ENCODE measurements around the gene ZNF593. TPM values are rescaled to one million over a fixed set of nuclear protein-coding genes. Genes with fewer than 3 reads are reported as not detected.
A peak's percentile ranks its signal among the peaks of the same experiment; 100 is the strongest.

ZNF593 gene
- total and polyA plus RNA-seq, 11 donors, result 13.7 to 147 (median 22.6) TPM

DNA sequence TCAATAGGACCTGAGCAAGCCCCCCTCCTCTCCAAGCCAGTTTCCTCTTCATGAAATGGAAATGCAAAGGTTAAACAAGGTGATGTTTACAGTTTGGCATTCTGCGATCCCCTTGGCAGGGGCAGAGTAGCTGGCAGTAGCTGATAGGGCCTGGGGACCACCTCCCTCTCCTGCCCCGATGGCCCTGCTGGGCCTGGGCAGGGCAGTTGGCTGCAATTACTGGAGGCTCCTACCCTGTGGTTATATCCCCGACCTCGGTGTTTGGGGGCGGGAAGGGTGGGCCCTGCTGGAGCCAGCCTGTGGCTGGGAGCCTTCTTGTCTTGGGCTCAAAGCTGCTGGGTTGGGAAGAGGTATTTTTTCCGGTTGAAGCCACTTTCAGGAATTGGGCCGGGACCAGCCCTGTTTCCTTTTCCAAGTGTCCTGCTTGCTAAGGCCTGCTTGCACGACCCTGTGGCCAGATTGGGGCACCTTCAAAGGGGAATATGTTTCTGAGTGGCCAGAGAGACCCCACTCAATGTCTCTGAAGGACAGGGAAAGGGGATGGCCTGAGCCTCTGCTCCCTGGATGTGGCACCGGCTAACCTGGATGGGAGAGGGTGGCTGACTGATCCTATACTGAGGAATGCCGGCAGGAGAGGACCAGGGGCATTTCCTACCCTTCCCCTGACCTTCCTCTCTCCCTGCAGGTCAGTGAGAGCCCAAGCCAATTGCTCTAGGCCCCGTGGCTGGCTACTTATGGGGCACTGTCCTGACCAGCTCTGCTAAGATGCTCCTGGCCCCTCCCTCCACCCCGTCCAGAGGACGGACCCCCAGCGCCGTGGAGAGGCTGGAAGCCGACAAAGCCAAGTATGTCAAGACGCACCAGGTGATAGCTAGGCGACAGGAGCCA lies 8.9 kb upstream of the ZNF593 start:
- peak in 1 of 5 donors; percentile 51 for DNase-seq
- intact Hi-C loops (cut with DNase I), result loop anchor here in 9 of 10 donors (5.0 to 10.0 kb wide), 6 partner anchors 48 to 256 kb away; partner anchors contain the start of genes CEP85 (in 1 of the 9), PDIK1L (in 1 of the 9) and STMN1 (in 1 of the 9)
- Histone ChIP-seq H3K36me3 (no peaks in the 10 kb centered on the region), H3K4me3 (peak overlapping the region; percentile 34 to 73 (median 60)), H3K4me1 (peaks cover 6 to 85% (median 46%) of the 10 kb centered on the region in 12 donors), H3K9me3 (no peaks in the 10 kb centered on the region), H3K27ac (peak overlapping the region; percentile 74 to 99 (median 90)), H3K27me3 (peaks cover 0 to 43% (median 0%) of the 10 kb centered on the region in 9 donors)
- peak; percentile 4 to 23 (median 8) for ATAC-seq
- 18 to 25% (median 20%) methylated on average over 11 to 18 of the region's 18 CpGs for WGBS, 4 donors
- TF ChIP-seq, protein P1, sequence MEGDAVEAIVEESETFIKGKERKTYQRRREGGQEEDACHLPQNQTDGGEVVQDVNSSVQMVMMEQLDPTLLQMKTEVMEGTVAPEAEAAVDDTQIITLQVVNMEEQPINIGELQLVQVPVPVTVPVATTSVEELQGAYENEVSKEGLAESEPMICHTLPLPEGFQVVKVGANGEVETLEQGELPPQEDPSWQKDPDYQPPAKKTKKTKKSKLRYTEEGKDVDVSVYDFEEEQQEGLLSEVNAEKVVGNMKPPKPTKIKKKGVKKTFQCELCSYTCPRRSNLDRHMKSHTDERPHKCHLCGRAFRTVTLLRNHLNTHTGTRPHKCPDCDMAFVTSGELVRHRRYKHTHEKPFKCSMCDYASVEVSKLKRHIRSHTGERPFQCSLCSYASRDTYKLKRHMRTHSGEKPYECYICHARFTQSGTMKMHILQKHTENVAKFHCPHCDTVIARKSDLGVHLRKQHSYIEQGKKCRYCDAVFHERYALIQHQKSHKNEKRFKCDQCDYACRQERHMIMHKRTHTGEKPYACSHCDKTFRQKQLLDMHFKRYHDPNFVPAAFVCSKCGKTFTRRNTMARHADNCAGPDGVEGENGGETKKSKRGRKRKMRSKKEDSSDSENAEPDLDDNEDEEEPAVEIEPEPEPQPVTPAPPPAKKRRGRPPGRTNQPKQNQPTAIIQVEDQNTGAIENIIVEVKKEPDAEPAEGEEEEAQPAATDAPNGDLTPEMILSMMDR (IDR thresholded peaks at IDR 0.05), result no peak
- TF ChIP-seq POLR2A (IDR thresholded peaks at IDR 0.05), result no peak

DNA sequence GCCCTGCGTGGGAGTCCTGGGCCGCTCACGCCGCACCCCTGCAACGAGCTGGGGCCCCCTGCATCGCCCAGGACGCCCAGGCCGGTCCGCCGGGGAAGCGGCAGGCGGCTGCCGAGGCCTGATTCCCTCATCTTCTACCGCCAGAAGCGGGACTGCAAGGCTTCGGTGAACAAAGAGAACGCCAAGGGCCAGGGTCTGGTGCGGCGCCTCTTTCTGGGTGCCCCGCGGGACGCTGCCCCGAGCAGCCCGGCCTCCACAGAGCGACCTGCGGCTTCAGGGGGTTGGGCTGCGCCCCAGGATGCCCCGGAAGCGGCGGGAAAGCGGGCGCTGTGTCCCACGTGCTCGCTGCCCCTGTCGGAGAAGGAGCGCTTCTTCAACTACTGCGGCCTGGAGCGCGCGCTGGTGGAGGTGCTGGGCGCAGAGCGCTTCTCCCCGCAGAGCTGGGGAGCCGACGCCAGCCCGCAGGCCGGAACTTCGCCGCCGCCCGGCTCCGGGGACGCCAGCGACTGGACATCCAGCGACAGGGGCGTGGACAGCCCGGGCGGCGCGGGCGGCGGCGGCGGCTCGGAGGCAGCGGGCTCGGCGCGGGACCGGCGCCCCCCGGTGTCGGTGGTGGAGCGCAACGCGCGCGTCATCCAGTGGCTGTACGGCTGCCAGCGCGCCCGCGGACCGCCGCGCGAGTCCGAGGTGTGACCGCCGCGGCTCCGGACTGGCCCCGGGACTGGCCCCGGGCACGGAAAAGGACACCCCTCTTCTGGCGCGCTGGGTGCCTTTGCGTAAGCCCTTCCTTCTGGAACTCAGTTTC lies 8.1 kb upstream of the ZNF593 start:
- peaks cover 0 to 38% (median 0%) of the 10 kb centered on the region in 9 donors for H3K27me3 ChIP-seq
- peak in 3 of 4 donors; percentile 25 to 69 (median 61) for ATAC-seq
- no peaks in the 10 kb centered on the region for H3K9me3 ChIP-seq
- no peaks in the 10 kb centered on the region for H3K36me3 ChIP-seq
- DNase-seq, result peak; percentile 77 to 87 (median 77)
- WGBS, 4 donors, result 1 to 2% (median 1%) methylated on average over 22 to 98 of the region's 98 CpGs
- intact Hi-C loops (cut with DNase I), result loop anchor here in 9 of 10 donors (2.0 to 10.0 kb wide), 7 partner anchors 49 to 257 kb away; partner anchors contain the start of genes PDIK1L (in 3 of the 9), CEP85 (in 1 of the 9) and STMN1 (in 1 of the 9)
- H3K4me1 ChIP-seq, result peaks cover 6 to 77% (median 44%) of the 10 kb centered on the region in 12 donors
- peak overlapping the region in 11 of 12 donors; percentile 82 to 99 (median 92) for H3K27ac ChIP-seq
- peak overlapping the region; percentile 34 to 73 (median 60) for H3K4me3 ChIP-seq
- peak in 1 of 2 donors; percentile 64 for TF ChIP-seq POLR2A (IDR thresholded peaks at IDR 0.05)
- TF ChIP-seq, protein P1 (IDR thresholded peaks at IDR 0.05), result peak in 6 of 12 donors; percentile 35 to 50 (median 44)

DNA sequence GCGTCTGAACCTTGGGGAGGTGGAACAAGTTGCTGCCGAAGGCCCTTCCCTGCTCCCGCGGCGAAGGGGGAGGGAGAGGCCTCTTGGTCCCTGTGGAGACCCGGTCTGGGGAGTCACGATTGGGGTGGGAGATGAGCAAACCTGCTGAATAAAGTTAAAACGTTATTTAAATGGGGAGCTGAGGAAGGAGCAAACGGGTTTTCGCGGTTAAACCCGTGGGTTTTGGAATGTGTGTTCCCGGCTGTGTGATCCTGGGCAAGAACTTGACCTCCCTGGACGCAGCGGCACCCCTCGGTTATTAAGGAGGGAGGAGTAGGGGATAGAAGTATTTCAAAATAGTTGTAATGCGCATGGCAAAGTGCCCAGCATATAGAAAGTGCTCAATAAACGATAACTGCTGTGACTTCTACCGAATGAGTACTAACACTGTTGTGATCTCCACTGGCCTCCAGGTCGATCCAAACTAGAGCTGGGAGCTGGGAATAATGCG lies 7.4 kb upstream of the ZNF593 start:
- H3K27me3 ChIP-seq, result peaks cover 0 to 33% (median 0%) of the 10 kb centered on the region in 9 donors
- no peaks in the 10 kb centered on the region for H3K36me3 ChIP-seq

More for the DNA sequence above, 7.4 kb upstream of the ZNF593 start:
- H3K9me3 ChIP-seq, result no peaks in the 10 kb centered on the region
- intact Hi-C loops (cut with DNase I), result loop anchor here in 9 of 10 donors (2.0 to 10.0 kb wide), 7 partner anchors 50 to 257 kb away; partner anchors contain the start of genes PDIK1L (in 3 of the 9), CEP85 (in 1 of the 9) and STMN1 (in 1 of the 9)
- DNase-seq (no peak), ATAC-seq (no peak)
- peaks cover 6 to 70% (median 39%) of the 10 kb centered on the region in 12 donors for H3K4me1 ChIP-seq
- 41 to 53% (median 47%) methylated on average over 21 of the region's 21 CpGs for WGBS, 4 donors
- TF ChIP-seq POLR2A (IDR thresholded peaks at IDR 0.05), result no peak
- TF ChIP-seq, protein P1 (IDR thresholded peaks at IDR 0.05), result no peak
- H3K4me3 ChIP-seq, result peak overlapping the region; percentile 34 to 73 (median 60)
- H3K27ac ChIP-seq, result peak overlapping the region in 11 of 12 donors; percentile 82 to 99 (median 92)

All from heart left ventricle (tissue), 16 donors.